Subcutaneous abdominal adipose tissue (tissue), 5 donors: ENCODE measurements around the gene SEMA6D.

Source experiments
- H3K27ac ChIP-seq: one replicate; pipeline ENCODE4 v1.7.0; 2013; ENCODE audit warnings: low read depth, mild to moderate bottlenecking, inconsistent platforms, low read length, moderate library complexity
- H3K27me3 ChIP-seq, 5 donors: one replicate each; pipeline ENCODE4 v1.7.0; 2013; ENCODE audit warnings: low read length in 5 of 5, inconsistent platforms in 1 of 5; ENCODE audit not compliant: control insufficient read depth in 5 of 5, insufficient read depth in 4 of 5
- H3K36me3 ChIP-seq, 5 donors: one replicate each; pipeline ENCODE4 v1.7.0; 2013; ENCODE audit warnings: low read length in 5 of 5; ENCODE audit not compliant: control insufficient read depth in 5 of 5, insufficient read depth in 5 of 5
- H3K4me1 ChIP-seq, 5 donors: one replicate each; pipeline ENCODE4 v1.7.0; 2013; ENCODE audit warnings: low read length in 5 of 5, mild to moderate bottlenecking in 3 of 5, moderate library complexity in 1 of 5; ENCODE audit not compliant: control insufficient read depth in 5 of 5, insufficient read depth in 5 of 5
- H3K4me3 ChIP-seq, 5 donors: one replicate each; pipeline ENCODE4 v1.7.0; 2013; ENCODE audit warnings: low read length in 5 of 5, low read depth in 1 of 5
- H3K9ac ChIP-seq, 5 donors: one replicate each; pipeline ENCODE4 v1.7.0; 2013; ENCODE audit warnings: low read length in 5 of 5, mild to moderate bottlenecking in 4 of 5, moderate library complexity in 3 of 5
- H3K9me3 ChIP-seq, 5 donors: one replicate each; pipeline ENCODE4 v1.7.0; 2013; ENCODE audit warnings: low read length in 5 of 5; ENCODE audit not compliant: control insufficient read depth in 5 of 5
- donor health status: healthy.
- donor health status: healthy.
- donor health status: healthy.
- donor health status: healthy.
- donor health status: healthy.

The SEMA6D gene

DNA sequence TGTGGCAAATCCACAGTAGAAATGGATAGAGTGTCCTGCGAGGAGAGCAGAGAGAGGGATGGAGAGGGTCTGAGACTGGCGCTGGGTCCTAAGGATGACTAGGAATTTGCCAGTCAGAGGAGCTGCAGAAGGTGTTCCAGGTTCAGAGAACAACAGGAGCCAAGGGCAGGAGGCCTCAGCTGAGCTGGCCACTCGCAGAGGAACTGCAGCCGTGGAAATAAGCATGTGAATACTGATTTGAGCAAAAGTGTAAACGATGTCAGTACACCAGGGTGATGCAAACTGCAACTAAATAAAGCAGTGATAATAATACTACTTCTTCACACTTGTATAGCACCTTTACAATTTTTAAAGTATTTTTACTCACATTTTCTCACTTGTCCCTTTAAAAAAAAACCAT, 24.6 kb downstream of the SEMA6D start:
- Histone ChIP-seq H3K27ac (no peak overlapping the region), H3K36me3 (peaks cover 0 to 4% (median 0%) of the 10 kb centered on the region in 5 donors), H3K4me1 (peaks cover 0 to 24% (median 12%) of the 10 kb centered on the region in 5 donors), H3K4me3 (no peak overlapping the region), H3K9ac (no peak overlapping the region), H3K9me3 (no peaks in the 10 kb centered on the region), H3K27me3 (no peaks in the 10 kb centered on the region)

DNA sequence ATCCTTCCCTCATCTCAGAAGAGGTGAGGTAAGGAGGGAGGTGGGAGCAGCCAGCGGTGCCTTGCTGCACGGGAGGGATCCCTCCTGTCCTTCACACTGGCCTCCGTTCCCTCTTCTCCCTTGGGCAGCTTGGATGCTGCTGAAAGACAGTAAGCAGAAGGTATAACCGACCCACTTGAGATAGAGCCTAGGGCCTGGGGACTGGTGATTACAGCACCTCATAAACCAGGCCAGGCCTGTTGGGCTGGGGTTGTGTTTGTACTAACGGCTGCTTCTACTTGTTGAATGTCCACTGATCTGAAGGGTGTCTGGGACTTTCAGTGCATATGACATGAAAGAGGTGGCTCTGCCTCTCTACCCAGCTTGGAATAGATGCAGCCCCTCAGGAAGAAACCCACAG, 25.0 kb downstream of the SEMA6D start:
- H3K36me3 ChIP-seq: peaks cover 0 to 4% (median 0%) of the 10 kb centered on the region in 5 donors
- no peaks in the 10 kb centered on the region for H3K27me3 ChIP-seq
- peaks cover 0 to 21% (median 7%) of the 10 kb centered on the region in 5 donors for H3K4me1 ChIP-seq
- H3K27ac ChIP-seq: no peak overlapping the region
- H3K4me3 ChIP-seq: no peak overlapping the region
- H3K9me3 ChIP-seq: no peaks in the 10 kb centered on the region
- H3K9ac ChIP-seq: no peak overlapping the region

DNA sequence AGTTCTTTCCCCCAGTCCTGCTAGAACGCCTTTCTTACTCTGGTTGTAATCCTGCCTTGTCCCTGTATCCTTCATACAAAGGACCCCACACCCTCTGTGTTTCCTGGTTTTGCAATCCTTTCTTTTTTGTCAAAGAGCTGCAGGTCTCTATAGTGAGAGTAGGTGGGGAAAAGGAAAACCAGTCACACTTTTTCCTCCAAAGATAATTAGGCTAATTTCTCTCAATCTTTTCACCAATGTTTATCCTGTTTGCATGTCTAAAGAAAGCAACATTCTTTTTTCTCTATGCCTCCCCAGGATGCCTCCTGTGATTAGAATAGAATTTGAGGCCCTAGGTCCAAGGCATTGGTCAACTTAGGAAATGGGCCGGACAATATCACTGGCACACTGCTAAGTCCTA, 25.4 kb downstream of the SEMA6D start:
- Histone ChIP-seq H3K4me1 (peaks cover 0 to 21% (median 4%) of the 10 kb centered on the region in 5 donors), H3K9ac (no peak overlapping the region), H3K27ac (no peak overlapping the region), H3K36me3 (peaks cover 0 to 4% (median 0%) of the 10 kb centered on the region in 5 donors), H3K9me3 (no peaks in the 10 kb centered on the region), H3K27me3 (no peaks in the 10 kb centered on the region), H3K4me3 (no peak overlapping the region)

DNA sequence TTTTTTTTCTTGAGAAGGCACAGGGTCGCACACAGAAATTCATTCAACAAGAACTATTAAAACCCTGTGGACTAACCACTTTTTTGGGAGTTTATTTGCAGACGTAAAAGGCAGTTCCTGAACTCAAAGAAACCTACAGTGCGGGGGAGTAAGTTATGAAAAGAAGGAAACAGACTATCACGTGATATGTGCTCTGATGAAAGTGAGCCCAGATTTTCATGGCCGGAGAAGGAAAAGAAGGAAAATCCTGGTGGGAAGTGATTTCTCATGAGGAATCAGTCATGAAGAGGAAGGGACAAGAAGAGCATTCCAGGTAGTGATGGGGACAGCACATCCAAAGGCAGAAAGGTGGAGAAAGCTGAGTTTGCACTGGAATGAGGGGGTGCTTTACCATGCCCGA, 26.1 kb downstream of the SEMA6D start:
- H3K4me1 ChIP-seq: peaks cover 0 to 20% (median 3%) of the 10 kb centered on the region in 5 donors

DNA sequence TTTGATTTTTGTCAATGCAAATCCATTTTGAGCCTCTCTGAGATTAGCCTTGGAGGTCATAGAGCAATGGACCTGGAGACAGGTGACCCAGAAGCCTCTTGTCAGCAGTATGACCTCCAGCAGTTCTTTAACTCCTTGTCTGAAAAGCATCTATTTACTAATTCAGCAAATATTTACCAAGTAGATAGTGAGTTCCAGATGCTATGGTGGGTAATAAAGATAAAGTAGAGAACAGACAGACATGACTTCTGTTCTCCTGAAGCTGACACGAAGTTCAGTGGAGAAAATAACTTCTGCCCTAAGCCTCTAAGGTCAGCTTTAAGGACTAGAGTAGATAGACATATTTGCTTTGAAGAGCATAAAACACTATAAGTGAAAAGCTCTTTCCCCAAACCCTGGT, 26.6 kb downstream of the SEMA6D start:
- H3K9me3 ChIP-seq: no peaks in the 10 kb centered on the region
- H3K4me1 ChIP-seq: peaks cover 0 to 16% (median 0%) of the 10 kb centered on the region in 5 donors
- H3K9ac ChIP-seq: no peak overlapping the region
- H3K27me3 ChIP-seq: no peaks in the 10 kb centered on the region
- H3K4me3 ChIP-seq: no peak overlapping the region
- no peak overlapping the region for H3K27ac ChIP-seq
- H3K36me3 ChIP-seq: peaks cover 0 to 4% (median 0%) of the 10 kb centered on the region in 5 donors

More for the DNA sequence above, 26.1 kb downstream of the SEMA6D start:
- Histone ChIP-seq H3K36me3 (peaks cover 0 to 4% (median 0%) of the 10 kb centered on the region in 5 donors), H3K9ac (no peak overlapping the region), H3K27me3 (no peaks in the 10 kb centered on the region), H3K9me3 (no peaks in the 10 kb centered on the region), H3K4me3 (no peak overlapping the region), H3K27ac (no peak overlapping the region)

DNA sequence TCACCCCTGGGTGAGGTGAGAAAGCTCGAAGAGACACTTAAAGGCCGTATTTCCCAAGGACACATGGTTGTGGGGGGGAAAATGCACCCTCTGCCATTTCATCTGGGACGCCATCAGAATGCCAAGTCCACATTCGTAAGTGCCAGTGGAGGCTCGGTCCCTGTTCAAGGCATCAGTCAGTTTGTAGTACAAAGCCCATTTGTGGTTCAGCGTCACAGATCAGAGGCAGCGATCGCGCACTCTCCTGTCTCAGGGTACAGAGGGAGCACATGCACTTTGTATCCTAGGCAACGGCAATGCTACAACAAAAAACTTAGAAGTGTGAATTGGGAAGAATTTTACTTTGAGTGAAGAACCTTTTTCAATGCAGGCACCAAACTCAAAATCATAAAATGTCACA, 27.2 kb downstream of the SEMA6D start:
- no peak overlapping the region for H3K27ac ChIP-seq
- peaks cover 0 to 16% (median 0%) of the 10 kb centered on the region in 5 donors for H3K4me1 ChIP-seq
- H3K27me3 ChIP-seq: no peaks in the 10 kb centered on the region
- no peak overlapping the region for H3K4me3 ChIP-seq
- no peak overlapping the region for H3K9ac ChIP-seq
- peaks cover 0 to 4% (median 0%) of the 10 kb centered on the region in 5 donors for H3K36me3 ChIP-seq
- H3K9me3 ChIP-seq: no peaks in the 10 kb centered on the region

DNA sequence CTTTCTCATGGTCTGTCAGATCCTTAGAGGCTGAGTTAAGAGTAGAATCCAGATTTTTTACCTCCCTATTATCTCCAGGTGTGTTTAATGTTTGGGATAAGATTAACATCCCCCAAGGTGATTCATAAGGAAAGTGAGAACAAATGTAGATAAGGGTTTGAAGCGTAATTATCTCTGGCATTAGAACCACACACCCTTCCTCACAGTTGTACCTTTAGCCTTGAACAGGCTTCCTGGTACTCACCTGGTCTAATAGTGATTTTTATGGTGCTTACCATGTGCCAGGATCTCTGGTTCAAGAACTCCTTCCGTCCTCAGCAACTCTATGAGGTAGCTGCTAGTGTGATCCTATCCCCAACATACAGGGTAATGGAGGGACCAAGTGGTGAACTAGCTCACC, 27.7 kb downstream of the SEMA6D start:
- no peak overlapping the region for H3K4me3 ChIP-seq
- H3K27ac ChIP-seq: no peak overlapping the region
- no peaks in the 10 kb centered on the region for H3K27me3 ChIP-seq

DNA sequence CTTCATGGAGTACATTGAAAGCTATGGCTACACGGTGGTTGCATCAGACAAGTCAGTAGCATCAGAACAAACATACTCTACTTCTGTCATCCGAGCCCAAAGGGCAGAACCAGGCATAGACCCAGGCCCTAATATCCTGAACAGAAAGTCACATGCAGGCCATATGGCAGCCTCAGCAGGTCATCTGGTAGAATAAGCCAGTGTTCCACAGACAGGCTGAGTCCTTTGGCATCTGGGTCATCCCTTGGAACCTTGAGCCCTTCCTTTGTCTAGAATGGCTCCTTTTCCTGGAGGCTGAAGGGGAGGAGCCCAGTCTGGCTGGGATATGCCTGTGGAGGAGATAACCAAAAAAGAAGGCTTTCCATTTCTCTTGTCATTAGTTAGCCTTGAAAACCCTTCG, 29.2 kb downstream of the SEMA6D start:
- Histone ChIP-seq H3K36me3 (peaks cover 0 to 4% (median 0%) of the 10 kb centered on the region in 5 donors), H3K9me3 (no peaks in the 10 kb centered on the region), H3K9ac (no peak overlapping the region), H3K4me3 (no peak overlapping the region), H3K27me3 (no peaks in the 10 kb centered on the region), H3K4me1 (peaks cover 0 to 16% (median 0%) of the 10 kb centered on the region in 5 donors), H3K27ac (no peak overlapping the region)

More for the DNA sequence above, 27.7 kb downstream of the SEMA6D start:
- Histone ChIP-seq H3K9ac (no peak overlapping the region), H3K9me3 (no peaks in the 10 kb centered on the region), H3K4me1 (peaks cover 0 to 16% (median 0%) of the 10 kb centered on the region in 5 donors), H3K36me3 (peaks cover 0 to 4% (median 0%) of the 10 kb centered on the region in 5 donors)

DNA sequence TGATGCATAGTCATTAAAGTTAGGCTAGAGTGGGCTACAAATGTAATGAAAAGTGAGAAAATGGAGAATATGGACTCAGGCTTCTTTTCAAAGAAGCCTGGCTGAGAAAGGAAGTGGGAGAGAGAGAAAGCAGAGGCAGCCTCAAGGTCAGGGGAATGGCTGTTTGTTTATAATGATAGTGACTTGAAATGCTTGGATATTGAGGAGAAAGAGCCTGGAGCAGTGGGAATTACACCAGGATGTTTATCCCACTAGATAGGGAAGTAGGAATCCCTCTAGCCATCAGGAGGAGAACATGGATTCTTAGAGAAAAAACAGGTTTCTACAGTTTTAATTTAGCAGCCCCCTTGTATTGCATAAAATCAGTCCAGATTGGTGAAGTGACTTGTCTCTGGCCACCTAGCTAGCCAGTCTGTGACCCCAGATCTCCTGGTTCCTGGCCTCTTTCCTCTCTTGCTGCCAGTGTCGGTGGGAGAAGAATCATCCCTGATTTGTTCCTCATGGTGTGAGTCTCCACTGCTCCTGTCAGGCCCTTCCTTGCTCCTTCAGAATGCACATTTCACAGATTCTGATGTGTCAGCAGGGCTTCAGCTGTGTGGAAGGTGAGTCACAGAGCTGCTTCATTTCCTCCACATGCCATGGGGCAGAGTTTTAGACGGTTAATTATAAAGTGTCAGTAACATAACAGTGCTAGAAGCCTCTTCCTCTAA, 32.9 kb downstream of the SEMA6D start:
- H3K4me3 ChIP-seq: no peak overlapping the region
- peaks cover 0 to 2% (median 0%) of the 10 kb centered on the region in 5 donors for H3K4me1 ChIP-seq
- no peak overlapping the region for H3K9ac ChIP-seq
- H3K27ac ChIP-seq: no peak overlapping the region
- H3K27me3 ChIP-seq: no peaks in the 10 kb centered on the region
- peaks cover 2 to 16% (median 14%) of the 10 kb centered on the region in 5 donors for H3K9me3 ChIP-seq
- H3K36me3 ChIP-seq: peaks cover 0 to 5% (median 0%) of the 10 kb centered on the region in 5 donors

DNA sequence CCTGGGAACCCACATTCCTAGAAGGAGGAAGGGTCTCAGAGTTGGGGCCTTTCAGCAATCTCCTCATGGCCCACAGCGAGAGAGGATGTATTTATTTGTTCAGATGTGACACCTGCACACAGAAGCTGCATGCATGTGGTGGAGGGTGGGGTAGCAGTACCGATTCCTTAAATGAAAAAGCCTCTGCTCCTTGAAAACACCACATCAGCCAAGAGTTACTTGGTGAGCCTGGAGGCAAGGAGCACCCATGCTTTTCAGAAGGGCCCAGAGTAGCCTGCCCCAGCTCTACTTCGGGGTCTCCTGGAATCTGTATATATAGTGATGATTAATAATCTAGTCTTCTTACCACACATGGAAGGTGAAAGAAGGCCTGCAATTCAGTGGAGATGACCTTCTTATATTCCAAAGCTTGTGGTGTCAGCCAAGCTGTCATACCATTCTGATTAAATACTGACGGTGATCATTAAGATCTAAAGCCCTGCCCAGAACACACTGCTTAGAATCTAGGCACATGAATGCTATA, 33.5 kb downstream of the SEMA6D start:
- Histone ChIP-seq H3K9me3 (peaks cover 2 to 16% (median 14%) of the 10 kb centered on the region in 5 donors), H3K4me1 (peaks cover 0 to 2% (median 0%) of the 10 kb centered on the region in 5 donors), H3K9ac (no peak overlapping the region), H3K27ac (no peak overlapping the region), H3K27me3 (no peaks in the 10 kb centered on the region), H3K36me3 (peaks cover 0 to 5% (median 0%) of the 10 kb centered on the region in 5 donors), H3K4me3 (no peak overlapping the region)
